OCI-LY7 (cell line): ENCODE data around the gene MCHR1. TPM values are rescaled to one million over a fixed set of nuclear protein-coding genes. Genes with fewer than 3 reads are reported as not detected.

Experiments
- BruUV-seq: library from RNA; stranded (reverse); fragments of 400-500 nt; replicated peaks from 2 replicates; lab custom pipeline; 2021; lab: Mats Ljungman, UMichigan
- CTCF ChIA-PET: fragments of 300-600 bp; sonication (Branson Sonifier 250); formaldehyde crosslinking; loops from one replicate; lab custom pipeline; 2022; ENCODE audit warnings: antibody characterized with exemption; ENCODE audit not compliant: unreplicated experiment; lab: Charles Lee
- POLR2A ChIA-PET: fragments of 300-600 bp; sonication (Branson Sonifier 250); formaldehyde crosslinking; loops from one replicate; lab custom pipeline; 2022; ENCODE audit warnings: antibody characterized with exemption; lab: Charles Lee
- DNase-seq: peaks from one replicate; pipeline ENCODE4 v3.0.0-alpha.2; 2015; ENCODE audit warnings: low spot score
- H2AFZ ChIP-seq: fragments of 200-600 bp; sonication (generic), shearing (Covaris generic); 2 replicates; pipeline ENCODE4 v1.6.1; 2014; ENCODE audit warnings: mild to moderate bottlenecking, antibody characterized with exemption, low read length, moderate library complexity
- H3K27ac ChIP-seq: fragments of 200-600 bp; sonication (generic); 2 replicates; pipeline ENCODE4 v1.5.1; 2014; ENCODE audit warnings: mixed run types, low read depth, mild to moderate bottlenecking, moderate library complexity, low read length, inconsistent platforms; ENCODE audit not compliant: poor library complexity, severe bottlenecking
- H3K36me3 ChIP-seq: fragments of 200-600 bp; sonication (generic); 2 replicates; pipeline ENCODE4 v1.6.1; 2014; ENCODE audit warnings: mild to moderate bottlenecking, antibody characterized with exemption, low read length, moderate library complexity, mixed read lengths; ENCODE audit not compliant: insufficient read depth
- H3K4me1 ChIP-seq: fragments of 200-600 bp; sonication (generic); 2 replicates; pipeline ENCODE4 v1.5.1; 2014; ENCODE audit warnings: mild to moderate bottlenecking, low read length; ENCODE audit not compliant: insufficient read depth, poor library complexity, severe bottlenecking
- H3K4me2 ChIP-seq: fragments of 200-600 bp; sonication (generic); 2 replicates; pipeline ENCODE4 v1.6.1; 2014; ENCODE audit warnings: mild to moderate bottlenecking, low read length
- H3K4me3 ChIP-seq: fragments of 200-600 bp; sonication (generic); 2 replicates; pipeline ENCODE4 v1.5.1; 2014; ENCODE audit warnings: mild to moderate bottlenecking, low read depth, low read length; ENCODE audit not compliant: poor library complexity, severe bottlenecking
- H3K79me2 ChIP-seq: fragments of 200-600 bp; sonication (generic); 2 replicates; pipeline ENCODE4 v1.6.1; 2016; ENCODE audit warnings: low read depth, mild to moderate bottlenecking, low read length, moderate library complexity, mixed read lengths; ENCODE audit not compliant: insufficient read depth
- H3K9me2 ChIP-seq: fragments of 200-600 bp; sonication (generic); 2 replicates; pipeline ENCODE4 v1.6.1; 2016; ENCODE audit warnings: mild to moderate bottlenecking, low read length, mixed read lengths; ENCODE audit not compliant: insufficient read depth
- H3K9me3 ChIP-seq: fragments of 200-600 bp; sonication (generic); 2 replicates; pipeline ENCODE4 v1.6.1; 2014; ENCODE audit warnings: mild to moderate bottlenecking, mixed run types, low read length, mixed read lengths
- H4K20me1 ChIP-seq: fragments of 200-600 bp; sonication (generic); 2 replicates; pipeline ENCODE4 v1.6.1; 2014; ENCODE audit warnings: mild to moderate bottlenecking, antibody characterized with exemption, low read length, moderate library complexity, mixed read lengths; ENCODE audit not compliant: insufficient read depth
- EZH2phosphoT487 ChIP-seq: fragments of 200-600 bp; sonication (generic); IDR thresholded peaks from 2 replicates; pipeline ENCODE4 v1.6.1; 2018; ENCODE audit warnings: low read depth, borderline replicate concordance, mild to moderate bottlenecking, mixed run types, antibody characterized with exemption, low read length, moderate library complexity, mixed read lengths
- intact Hi-C: fragments of 100-400 bp; cut with micrococcal nuclease; formaldehyde crosslinking; loops from one replicate; pipeline ENCODE4 v1.10.0; 2022; ENCODE audit not compliant: unreplicated experiment
- total RNA-seq, 2 experiments: library from RNA; depleted of rRNA in 1 of 2; stranded (reverse); fragments of >200 nt in 1 of 2; shearing (Covaris generic) in 1 of 2; gene quantifications; 2 replicates each; pipeline ENCODE4 v1.2.3, GENCODE V29; 2014 to 2022
- TF ChIP-seq, protein P1 (sequence below): fragments of 200-600 bp; sonication (generic); conservative IDR thresholded peaks from 2 replicates; pipeline ENCODE4 v1.5.1; 2014; ENCODE audit warnings: mild to moderate bottlenecking, antibody characterized with exemption, low read length, moderate library complexity, mixed read lengths

MCHR1 gene
- total RNA-seq, 2 experiments from 2014 or later: not detected

DNA sequence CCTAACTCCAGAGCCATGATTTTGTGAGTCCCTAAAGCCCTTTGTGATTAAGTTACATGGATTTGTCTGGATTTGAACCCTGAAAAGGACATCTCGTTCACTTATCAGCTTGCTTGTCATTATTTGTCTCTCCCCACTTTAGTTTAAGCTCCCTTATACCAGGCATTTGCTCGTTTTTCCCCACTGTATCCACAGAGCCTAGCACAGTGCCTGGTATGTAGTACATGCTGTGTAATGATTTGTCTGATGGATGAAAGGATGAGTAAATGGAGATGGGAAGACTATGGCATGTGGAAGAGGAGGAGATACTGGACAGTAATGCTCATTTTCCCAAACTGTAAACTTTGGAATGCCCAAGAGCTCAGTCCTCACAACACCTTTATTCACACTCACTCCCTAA, 9.2 kb upstream of the MCHR1 start:
- CTCF ChIA-PET: no interaction called here
- TF ChIP-seq, protein P1, sequence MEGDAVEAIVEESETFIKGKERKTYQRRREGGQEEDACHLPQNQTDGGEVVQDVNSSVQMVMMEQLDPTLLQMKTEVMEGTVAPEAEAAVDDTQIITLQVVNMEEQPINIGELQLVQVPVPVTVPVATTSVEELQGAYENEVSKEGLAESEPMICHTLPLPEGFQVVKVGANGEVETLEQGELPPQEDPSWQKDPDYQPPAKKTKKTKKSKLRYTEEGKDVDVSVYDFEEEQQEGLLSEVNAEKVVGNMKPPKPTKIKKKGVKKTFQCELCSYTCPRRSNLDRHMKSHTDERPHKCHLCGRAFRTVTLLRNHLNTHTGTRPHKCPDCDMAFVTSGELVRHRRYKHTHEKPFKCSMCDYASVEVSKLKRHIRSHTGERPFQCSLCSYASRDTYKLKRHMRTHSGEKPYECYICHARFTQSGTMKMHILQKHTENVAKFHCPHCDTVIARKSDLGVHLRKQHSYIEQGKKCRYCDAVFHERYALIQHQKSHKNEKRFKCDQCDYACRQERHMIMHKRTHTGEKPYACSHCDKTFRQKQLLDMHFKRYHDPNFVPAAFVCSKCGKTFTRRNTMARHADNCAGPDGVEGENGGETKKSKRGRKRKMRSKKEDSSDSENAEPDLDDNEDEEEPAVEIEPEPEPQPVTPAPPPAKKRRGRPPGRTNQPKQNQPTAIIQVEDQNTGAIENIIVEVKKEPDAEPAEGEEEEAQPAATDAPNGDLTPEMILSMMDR: no peak
- TF ChIP-seq EZH2phosphoT487: no peak
- no peak for DNase-seq
- H3K4me1 ChIP-seq: no peaks in the 10 kb centered on the region
- H3K4me3 ChIP-seq: no peak overlapping the region
- no TSS peak for BruUV-seq
- H3K9me3 ChIP-seq: no peaks in the 10 kb centered on the region
- no peaks in the 10 kb centered on the region for H3K9me2 ChIP-seq
- no peak overlapping the region for H2AFZ ChIP-seq
- H3K4me2 ChIP-seq: no peak overlapping the region
- H4K20me1 ChIP-seq: no peaks in the 10 kb centered on the region
- no peaks in the 10 kb centered on the region for H3K36me3 ChIP-seq
- POLR2A ChIA-PET: interaction anchor here (0.6 kb wide), 3 partner anchors 32 to 164 kb away, joined by 3 read pairs; no protein-coding TSS in a partner anchor
- H3K79me2 ChIP-seq: no peaks in the 10 kb centered on the region
- intact Hi-C loops: no loop called here
- no peak overlapping the region for H3K27ac ChIP-seq

DNA sequence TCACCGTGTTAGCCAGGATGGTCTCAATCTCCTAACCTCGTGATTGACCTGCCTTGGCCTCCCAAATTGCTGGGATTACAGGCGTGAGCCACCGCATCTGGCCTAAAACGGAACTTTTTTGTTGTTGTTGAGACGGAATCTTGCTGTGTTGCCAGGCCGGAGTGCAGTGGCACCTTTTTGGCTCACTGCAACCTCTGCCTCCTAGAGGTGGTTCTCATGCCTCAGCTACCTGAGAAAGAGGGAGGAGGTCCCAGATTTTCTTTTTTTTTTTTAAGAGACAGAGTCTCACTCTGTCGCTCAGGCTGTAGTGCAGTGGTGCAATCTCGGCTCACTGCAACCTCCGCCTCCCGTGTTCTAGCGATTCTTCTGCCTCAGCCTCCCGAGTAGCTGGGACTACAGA, 7.9 kb upstream of the MCHR1 start:
- H2AFZ ChIP-seq: no peak overlapping the region
- ChIA-PET CTCF (no interaction called here), POLR2A (interaction anchor here (0.7 kb wide), 1 partner anchor 192 kb away, joined by 4 read pairs; no protein-coding TSS in a partner anchor)
- no peak overlapping the region for H3K4me2 ChIP-seq
- intact Hi-C loops: no loop called here
- no peaks in the 10 kb centered on the region for H3K9me2 ChIP-seq
- no peak overlapping the region for H3K4me3 ChIP-seq
- no peaks in the 10 kb centered on the region for H4K20me1 ChIP-seq
- no peak for DNase-seq
- BruUV-seq: no TSS peak
- TF ChIP-seq, protein P1: no peak
- no peak for TF ChIP-seq EZH2phosphoT487
- no peaks in the 10 kb centered on the region for H3K9me3 ChIP-seq
- no peaks in the 10 kb centered on the region for H3K4me1 ChIP-seq
- no peaks in the 10 kb centered on the region for H3K36me3 ChIP-seq
- H3K79me2 ChIP-seq: no peaks in the 10 kb centered on the region
- no peak overlapping the region for H3K27ac ChIP-seq

DNA sequence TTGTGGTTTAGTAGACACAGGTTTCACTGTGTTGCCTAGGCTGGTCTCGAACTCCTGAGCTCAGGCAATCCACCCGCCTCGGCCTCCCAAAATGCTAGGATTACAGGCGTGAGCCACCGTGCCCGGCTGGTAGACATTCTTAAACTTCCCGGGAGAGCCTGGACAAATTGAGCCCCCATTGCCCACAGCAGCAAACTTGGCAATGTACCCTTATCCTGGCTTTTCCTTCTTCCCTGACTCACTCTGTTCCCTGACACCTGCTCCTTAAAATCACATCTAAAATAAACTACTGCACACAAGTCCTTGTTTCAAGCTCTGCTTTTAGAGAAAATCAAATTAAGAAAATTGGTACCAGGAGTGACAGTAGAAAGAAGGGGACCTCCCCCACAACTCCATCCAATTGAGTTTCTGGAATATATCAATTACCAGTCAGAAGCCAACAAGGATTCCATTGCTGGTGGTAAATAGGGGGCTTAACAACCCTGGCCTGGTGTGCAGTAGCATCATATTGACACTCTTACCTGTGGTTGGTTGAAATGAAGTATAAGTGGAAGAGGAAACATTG, 7.4 kb upstream of the MCHR1 start:
- CTCF ChIA-PET: no interaction called here
- BruUV-seq: no TSS peak

More for the DNA sequence above, 7.4 kb upstream of the MCHR1 start:
- Histone ChIP-seq H3K4me3 (no peak overlapping the region), H3K27ac (no peak overlapping the region), H4K20me1 (no peaks in the 10 kb centered on the region), H2AFZ (no peak overlapping the region), H3K9me2 (no peaks in the 10 kb centered on the region), H3K9me3 (no peaks in the 10 kb centered on the region), H3K4me2 (no peak overlapping the region), H3K4me1 (no peaks in the 10 kb centered on the region), H3K79me2 (no peaks in the 10 kb centered on the region), H3K36me3 (no peaks in the 10 kb centered on the region)
- no peak for DNase-seq
- no peak for TF ChIP-seq EZH2phosphoT487
- TF ChIP-seq, protein P1: no peak
- intact Hi-C loops: no loop called here
- POLR2A ChIA-PET: no interaction called here
